HepG2 (cell line): ENCODE measurements around the gene DNMT3A. TPM values are rescaled to one million over a fixed set of nuclear protein-coding genes. Genes with fewer than 3 reads are reported as not detected.

Experiments
- AKAP8 ChIP-seq: sonication (generic); formaldehyde crosslinking; IDR thresholded peaks from 2 replicates; pipeline ENCODE4 v1.5.1; 2020; ENCODE audit warnings: mild to moderate bottlenecking, missing genetic modification reagents
- ARHGAP35 ChIP-seq: sonication (generic); formaldehyde crosslinking; IDR thresholded peaks from 2 replicates; pipeline ENCODE4 v1.9.0; 2022; ENCODE audit warnings: mild to moderate bottlenecking, inconsistent platforms, moderate library complexity, missing genetic modification reagents, borderline replicate concordance
- ATF1 ChIP-seq: IDR thresholded peaks from 2 replicates; pipeline ENCODE4 v1.6.1; 2016; ENCODE audit warnings: mild to moderate bottlenecking, control low read depth
- CHCHD3 ChIP-seq: sonication (generic); formaldehyde crosslinking; IDR thresholded peaks from 2 replicates; pipeline ENCODE4 v1.8.0; 2022; ENCODE audit warnings: mild to moderate bottlenecking, missing genetic modification reagents, moderate library complexity
- ELF4 ChIP-seq: sonication (generic); formaldehyde crosslinking; IDR thresholded peaks from 2 replicates; pipeline ENCODE4 v1.5.0; 2020; ENCODE audit warnings: missing genetic modification reagents, mild to moderate bottlenecking, moderate library complexity, borderline replicate concordance
- ETV6 ChIP-seq: sonication (generic); formaldehyde crosslinking; conservative IDR thresholded peaks from 2 replicates; pipeline ENCODE4 v1.4.0; 2020; ENCODE audit warnings: missing genetic modification reagents
- FIP1L1 ChIP-seq: fragments of 200-400 bp; formaldehyde crosslinking; IDR thresholded peaks from 2 replicates; pipeline ENCODE4 v1.6.1; 2018; ENCODE audit warnings: low read depth, mild to moderate bottlenecking, low read length, moderate library complexity, borderline replicate concordance; ENCODE audit not compliant: insufficient read depth
- FOXM1 ChIP-seq: sonication (generic); formaldehyde crosslinking; IDR thresholded peaks from 2 replicates; pipeline ENCODE4 v1.5.0; 2020; ENCODE audit warnings: missing genetic modification reagents
- GABPB1 ChIP-seq: IDR thresholded peaks from 2 replicates; pipeline ENCODE4 v1.6.1; 2016; ENCODE audit warnings: mild to moderate bottlenecking, missing genetic modification reagents, moderate library complexity, missing compliant biosample characterization
- HNF4G ChIP-seq, 2 experiments: sonication (generic) in 1 of 2; formaldehyde crosslinking in 1 of 2; IDR thresholded peaks; 2 replicates each; pipeline versions ENCODE4 v1.4.0 to v1.6.1; 2011 to 2020; ENCODE audit warnings: borderline replicate concordance in 2 of 2, low read depth in 2 of 2, mild to moderate bottlenecking in 2 of 2, low read length in 1 of 2, missing genetic modification reagents in 1 of 2, moderate library complexity in 1 of 2
- KDM1A ChIP-seq: IDR thresholded peaks from 2 replicates; pipeline ENCODE4 v1.6.1; 2016; ENCODE audit warnings: missing compliant biosample characterization
- KDM6A ChIP-seq: IDR thresholded peaks from 2 replicates; pipeline ENCODE4 v1.6.1; 2016; ENCODE audit warnings: low read depth
- LCORL ChIP-seq, 2 experiments: fragments of 450-650 bp in 1 of 2; sonication (generic) in 1 of 2; formaldehyde crosslinking in 1 of 2; IDR thresholded peaks; 2 replicates each; pipeline versions ENCODE4 v1.5.0 to v1.6.1; 2017 to 2020; ENCODE audit warnings: antibody characterized with exemption in 1 of 2, missing genetic modification reagents in 1 of 2
- MED8 ChIP-seq: sonication (generic); formaldehyde crosslinking; IDR thresholded peaks from 2 replicates; pipeline ENCODE4 v1.8.1; 2023; ENCODE audit warnings: mild to moderate bottlenecking, missing genetic modification reagents; ENCODE audit not compliant: insufficient replicate concordance
- MIER2 ChIP-seq: IDR thresholded peaks from 2 replicates; pipeline ENCODE4 v1.6.1; 2016; ENCODE audit warnings: missing biosample characterization, missing genetic modification reagents
- NCOA5 ChIP-seq: sonication (generic); formaldehyde crosslinking; IDR thresholded peaks from 2 replicates; pipeline ENCODE4 v1.4.0; 2020; ENCODE audit warnings: missing genetic modification reagents
- NFIB ChIP-seq: sonication (generic); formaldehyde crosslinking; IDR thresholded peaks from 2 replicates; pipeline ENCODE4 v1.9.0; 2021; ENCODE audit warnings: missing genetic modification reagents, mild to moderate bottlenecking, borderline replicate concordance
- POLR2A ChIP-seq, 2 experiments: IDR thresholded peaks; 2 replicates each; pipeline ENCODE4 v1.6.1; 2011; ENCODE audit warnings: low read depth in 2 of 2, low read length in 2 of 2, mild to moderate bottlenecking in 1 of 2, moderate library complexity in 1 of 2; ENCODE audit not compliant: insufficient read depth in 1 of 2
- POLR2AphosphoS5 ChIP-seq: IDR thresholded peaks from 2 replicates; pipeline ENCODE4 v1.6.1; 2012; ENCODE audit warnings: low read depth, low read length
- TFE3 ChIP-seq: IDR thresholded peaks from 2 replicates; pipeline ENCODE4 v1.6.1; 2016
- ZBTB20 ChIP-seq: sonication (generic); formaldehyde crosslinking; IDR thresholded peaks from 2 replicates; pipeline ENCODE4 v1.8.1; 2023; ENCODE audit warnings: missing genetic modification reagents, low read depth, mild to moderate bottlenecking, borderline replicate concordance
- ZBTB21 ChIP-seq: sonication (generic); formaldehyde crosslinking; IDR thresholded peaks from 2 replicates; pipeline ENCODE4 v1.4.0; 2020; ENCODE audit warnings: missing genetic modification reagents
- ZBTB25 ChIP-seq: IDR thresholded peaks from 2 replicates; pipeline ENCODE4 v1.6.1; 2018; ENCODE audit warnings: missing genetic modification reagents
- ZFP1 ChIP-seq: IDR thresholded peaks from 2 replicates; pipeline ENCODE4 v1.6.1; 2016
- ZNF232 ChIP-seq: sonication (generic); formaldehyde crosslinking; IDR thresholded peaks from 2 replicates; pipeline ENCODE4 v1.4.0; 2020; ENCODE audit warnings: missing genetic modification reagents, borderline replicate concordance
- ZNF282 ChIP-seq: fragments of 450-650 bp; IDR thresholded peaks from 2 replicates; pipeline ENCODE4 v1.6.1; 2018; ENCODE audit not compliant: partially characterized antibody
- ZNF550 ChIP-seq: sonication (generic); formaldehyde crosslinking; IDR thresholded peaks from 2 replicates; pipeline ENCODE4 v1.4.0; 2020; ENCODE audit warnings: mild to moderate bottlenecking, missing genetic modification reagents, borderline replicate concordance
- ZNF674 ChIP-seq: sonication (generic); formaldehyde crosslinking; IDR thresholded peaks from 2 replicates; pipeline ENCODE4 v1.5.0; 2020; ENCODE audit warnings: low read depth, mild to moderate bottlenecking, missing genetic modification reagents
- polyA plus RNA-seq, 8 experiments: library from polyadenylated mRNA; depleted of rRNA in 3 of 8; stranded (reverse) in 7 of 8; unstranded in 1 of 8; fragments of >200 nt; fragmentation: Illumina TruSeq in 4 of 8; extraction: Trizol in 4 of 8; gene quantifications; 2 replicates each; pipeline versions ENCODE4 v1.2.1 to v1.2.3, GENCODE V29; 2011 to 2016; ENCODE audit warnings: low read depth in 4 of 8, missing spikeins in 1 of 8, mixed read lengths in 1 of 8; ENCODE audit not compliant: insufficient read depth in 1 of 8
- total RNA-seq, 5 experiments: library from RNA; depleted of rRNA; stranded (reverse); fragments of >200 nt; fragmentation: Illumina TruSeq; extraction: Trizol; gene quantifications; 2 replicates each; pipeline ENCODE4 v1.2.3, GENCODE V29; 2016; ENCODE audit warnings: low read depth in 1 of 5
- TF ChIP-seq, protein P1 (sequence below): sonication (generic); formaldehyde crosslinking; IDR thresholded peaks from 2 replicates; pipeline ENCODE4 v1.4.0; 2020; ENCODE audit warnings: mild to moderate bottlenecking, missing genetic modification reagents

DNMT3A gene
- total and polyA plus RNA-seq, 2 of the 13 experiments (the other 11 are each of a cell fraction or from before 2014, with no cell fraction given): 14.7 to 29.1 TPM

DNA sequence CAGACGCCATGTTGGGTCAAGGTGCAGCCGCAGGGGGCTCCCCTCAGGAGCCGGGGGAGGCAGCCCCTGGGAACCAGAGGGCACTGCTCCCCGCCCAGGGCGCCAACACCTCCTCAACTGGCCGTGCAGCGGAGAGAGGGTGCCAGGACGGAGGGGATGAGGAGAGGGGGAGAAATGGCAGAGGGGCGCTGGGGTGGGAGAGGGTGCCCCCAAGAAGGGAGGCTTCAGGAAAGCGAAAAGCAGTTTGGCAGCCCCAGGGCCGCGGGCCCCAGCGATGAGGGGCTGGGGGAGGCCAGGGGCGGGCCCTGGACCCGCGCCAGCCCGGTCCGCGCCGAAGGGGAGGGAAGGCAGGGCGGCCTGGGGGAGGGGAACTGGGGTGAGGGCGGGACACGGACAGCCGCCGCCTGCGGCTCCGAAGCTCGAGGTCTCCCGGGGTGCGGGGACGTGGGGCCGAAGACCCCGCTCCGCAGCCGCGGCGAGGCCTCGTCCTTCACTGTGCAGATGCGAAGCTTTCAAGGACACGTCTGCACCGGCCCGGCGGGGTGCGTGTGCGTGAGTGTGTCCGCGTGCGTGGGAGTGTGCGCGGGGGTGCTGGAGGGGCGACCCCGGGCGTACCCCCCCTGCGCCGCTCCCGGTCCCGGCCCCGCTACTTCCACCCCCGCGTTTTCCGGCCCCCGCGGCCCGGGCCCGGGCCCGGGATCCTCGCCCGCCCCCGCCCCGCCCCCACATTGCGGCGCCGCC lies 1.4 kb downstream of the DNMT3A start (continued):
- TF ChIP-seq TFE3 (CRISPR knock-in tag) (no peak), FOXM1 (no peak), ZBTB20 (CRISPR knock-in tag) (no peak), MED8 (peak; percentile 27), ZNF550 (no peak), GABPB1 (CRISPR knock-in tag) (peak; percentile 24; the same call in 1 of the 2 replicates), HNF4G (IDR thresholded peaks at IDR 0.05; ENCODE audit: borderline replicate concordance, low read depth, low read length) (peak; percentile 10; the same call in 1 of the 2 replicates), HNF4G (CRISPR knock-in tag; IDR thresholded peaks at IDR 0.05; ENCODE audit: borderline replicate concordance, low read depth) (no peak; the same call in 1 of the 2 replicates), KDM6A (CRISPR knock-in tag) (no peak), ELF4 (no peak), POLR2A (IDR thresholded peaks at IDR 0.05; ENCODE audit: insufficient read depth in 1 of 2, low read depth in 2 of 2, low read length in 2 of 2) (no peak), ATF1 (CRISPR knock-in tag) (no peak), ZBTB21 (no peak), NCOA5 (CRISPR knock-in tag) (no peak), ZFP1 (CRISPR knock-in tag) (no peak), ZNF282 (no peak), NFIB (no peak), ARHGAP35 (CRISPR knock-in tag) (no peak), ZNF674 (CRISPR knock-in tag) (no peak), ETV6 (CRISPR knock-in tag) (no peak), AKAP8 (CRISPR knock-in tag) (no peak; the same call in 1 of the 2 replicates), LCORL (IDR thresholded peaks at IDR 0.05) (no peak), LCORL (CRISPR knock-in tag; IDR thresholded peaks at IDR 0.05) (no peak), KDM1A (no peak), CHCHD3 (no peak), MIER2 (no peak), ZBTB25 (CRISPR knock-in tag) (no peak), FIP1L1 (no peak), POLR2AphosphoS5 (no peak), ZNF232 (CRISPR knock-in tag) (peak; percentile 54; the same call in 1 of the 2 replicates)
- TF ChIP-seq, protein P1, sequence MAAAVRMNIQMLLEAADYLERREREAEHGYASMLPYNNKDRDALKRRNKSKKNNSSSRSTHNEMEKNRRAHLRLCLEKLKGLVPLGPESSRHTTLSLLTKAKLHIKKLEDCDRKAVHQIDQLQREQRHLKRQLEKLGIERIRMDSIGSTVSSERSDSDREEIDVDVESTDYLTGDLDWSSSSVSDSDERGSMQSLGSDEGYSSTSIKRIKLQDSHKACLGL (CRISPR knock-in tag): no peak
